K562 (cell line): ENCODE measurements around the gene FUT6. TPM values are rescaled to one million over a fixed set of nuclear protein-coding genes. Genes with fewer than 3 reads are reported as not detected.

ENCODE experiments used
- CREB3 ChIP-seq: fragments of 450-650 bp; conservative IDR thresholded peaks from 2 replicates; pipeline ENCODE4 v1.6.1; 2016; ENCODE audit warnings: missing genetic modification characterization, low read depth, mild to moderate bottlenecking, missing compliant biosample characterization, moderate library complexity
- DPF2 ChIP-seq: fragments of 450-650 bp; IDR thresholded peaks from 2 replicates; pipeline ENCODE4 v1.6.1; 2016
- L3MBTL2 ChIP-seq: fragments of 450-650 bp; IDR thresholded peaks from 2 replicates; pipeline ENCODE4 v1.6.1; 2016; ENCODE audit warnings: mild to moderate bottlenecking, moderate library complexity
- PREB ChIP-seq: sonication (generic); formaldehyde crosslinking; IDR thresholded peaks from 2 replicates; pipeline ENCODE4 v1.8.1; 2023; ENCODE audit warnings: mild to moderate bottlenecking, missing genetic modification reagents
- RAD51 ChIP-seq: fragments of 450-650 bp; IDR thresholded peaks from 2 replicates; pipeline ENCODE4 v1.7.1; 2016; ENCODE audit warnings: low read depth, mild to moderate bottlenecking, borderline replicate concordance
- SMARCC2 ChIP-seq: fragments of 450-650 bp; IDR thresholded peaks from 2 replicates; pipeline ENCODE4 v1.6.1; 2017; ENCODE audit warnings: antibody characterized with exemption, moderate library complexity, mild to moderate bottlenecking, low read depth
- SMC3 ChIP-seq: conservative IDR thresholded peaks from 2 replicates; pipeline ENCODE4 v1.6.1; 2011; ENCODE audit warnings: low read depth, low read length, improper control_type of control experiment; ENCODE audit not compliant: insufficient read depth
- SNAPC5 ChIP-seq: fragments of 250-450 bp; sonication (Bioruptor Pico); IDR thresholded peaks from 2 replicates; pipeline ENCODE4 v1.8.0; 2021; ENCODE audit warnings: moderate library complexity, mild to moderate bottlenecking, inconsistent platforms
- SRF ChIP-seq, 2 experiments: fragments of 250-450, 450-650 bp in 1 of 2; sonication (Bioruptor Pico) in 1 of 2; sonication (generic) in 1 of 2; formaldehyde crosslinking; IDR thresholded peaks; 2 replicates each; pipeline versions ENCODE4 v1.5.0 to v1.5.1; 2020 to 2022; ENCODE audit warnings: mild to moderate bottlenecking in 1 of 2, missing genetic modification reagents in 1 of 2
- TARDBP ChIP-seq: fragments of 450-650 bp; IDR thresholded peaks from 2 replicates; pipeline ENCODE4 v1.6.1; 2016
- TCF3 ChIP-seq: sonication (generic); formaldehyde crosslinking; IDR thresholded peaks from 2 replicates; pipeline ENCODE4 v1.4.0; 2020; ENCODE audit warnings: mild to moderate bottlenecking, missing genetic modification reagents
- ZNF212 ChIP-seq: fragments of 450-650 bp; formaldehyde crosslinking; IDR thresholded peaks from 2 replicates; pipeline ENCODE4 v1.4.0; 2020; ENCODE audit warnings: mild to moderate bottlenecking
- ZNF24 ChIP-seq: fragments of 450-650 bp; IDR thresholded peaks from 2 replicates; pipeline ENCODE4 v1.6.1; 2016
- ZNF318 ChIP-seq, 2 experiments: fragments of 450-650 bp; IDR thresholded peaks; 2 replicates each; pipeline ENCODE4 v1.6.1; 2016; ENCODE audit warnings: mild to moderate bottlenecking in 2 of 2, borderline replicate concordance in 1 of 2, low read depth in 1 of 2, moderate library complexity in 1 of 2
- ZNF511 ChIP-seq: sonication (generic); formaldehyde crosslinking; IDR thresholded peaks from 2 replicates; pipeline ENCODE4 v1.8.0; 2022; ENCODE audit warnings: mild to moderate bottlenecking, missing genetic modification reagents
- ZZZ3 ChIP-seq: fragments of 450-650 bp; IDR thresholded peaks from 2 replicates; pipeline ENCODE4 v1.6.1; 2016; ENCODE audit warnings: antibody characterized with exemption, mild to moderate bottlenecking, moderate library complexity
- polyA plus RNA-seq, 8 experiments: library from polyadenylated mRNA; depleted of rRNA in 4 of 8; stranded (reverse) in 5 of 8; unstranded in 3 of 8; fragments of >200 nt; fragmentation: Nextera tagmentation in 2 of 8; fragmentation: Illumina TruSeq in 1 of 8; extraction: Ambion mirVana in 2 of 8; extraction: Trizol in 1 of 8; gene quantifications; 2 replicates each; pipeline versions ENCODE4 v1.2.1 to v1.2.3, GENCODE V29; 2011 to 2014; ENCODE audit warnings: inconsistent platforms in 1 of 8, missing spikeins in 1 of 8
- total RNA-seq, 7 experiments: library from RNA; depleted of rRNA in 6 of 7; stranded (reverse); fragments of >200 nt in 6 of 7; fragmentation: Illumina TruSeq in 2 of 7; extraction: Trizol in 2 of 7; gene quantifications; 2 replicates each; pipeline versions ENCODE4 v1.2.1 to v1.2.3, GENCODE V29; 2011 to 2021; ENCODE audit warnings: low replicate concordance in 1 of 7

Gene FUT6
- total and polyA plus RNA-seq, 9 of the 15 experiments (the other 6 are each of a cell fraction or from before 2014, with no cell fraction given) = 0.04 TPM; not detected in 8

GRCh38 chr19:5857203-5858081, 17.9 kb upstream of the FUT6 start (continued):
- TF ChIP-seq ZNF318 (IDR thresholded peaks at IDR 0.05; ENCODE audit: borderline replicate concordance in 1 of 2, low read depth in 1 of 2) = no peak
- TF ChIP-seq ZZZ3 = no peak
- TF ChIP-seq PREB = no peak
- no peak for TF ChIP-seq TCF3
- no peak for TF ChIP-seq ZNF511
- no peak for TF ChIP-seq ZNF212
- TF ChIP-seq RAD51 = peak; percentile 66; the same call in 1 of the 2 replicates
- 0 out of 2 replicates have a peak, but pooled peaks have one; percentile 19 for TF ChIP-seq L3MBTL2
- no peak for TF ChIP-seq ZNF24
- no peak for TF ChIP-seq DPF2
- TF ChIP-seq SNAPC5 (CRISPR knock-in tag) = no peak
- no peak for TF ChIP-seq CREB3 (tag)
- no peak for TF ChIP-seq SMC3
- TF ChIP-seq SRF (CRISPR knock-in tag; IDR thresholded peaks at IDR 0.05) = no peak
- no peak for TF ChIP-seq SMARCC2
- TF ChIP-seq TARDBP = no peak
